NCI-H1105 treated with DMSO at 0.1 percent for 48 hours (cell line): ENCODE data around the gene MAGI3.
"Not testable (repeated sequence)": the region's sequence is repeated elsewhere in the genome, so short reads cannot be mapped to it uniquely, and the experiment has no call there.

Experiments
- DNase-seq: peaks from one replicate; lab custom pipeline; 2025; lab: John Stamatoyannopoulos, UW

The MAGI3 gene

GRCh38 chr1:113692824-113693431 is 302.6 kb downstream of the MAGI3 start:
- no peak for DNase-seq

- no peak for DNase-seq
These were observed 304.6 kb downstream of the MAGI3 start for GRCh38 chr1:113694910-113695309.

- no peak for DNase-seq
These were observed 311.1 kb downstream of the MAGI3 start for GRCh38 chr1:113701429-113701828.

GRCh38 chr1:113714606-113715269 is 324.4 kb downstream of the MAGI3 start:
- DNase-seq = no peak

GRCh38 chr1:113717506-113717905 is 327.2 kb downstream of the MAGI3 start:
- not testable (repeated sequence) for DNase-seq

- not testable (repeated sequence) for DNase-seq
These were observed 328.3 kb downstream of the MAGI3 start for GRCh38 chr1:113718621-113719020.

- DNase-seq = no peak
These were observed 330.7 kb downstream of the MAGI3 start for GRCh38 chr1:113721010-113721409.

GRCh38 chr1:113732802-113733201 is 342.5 kb downstream of the MAGI3 start:
- DNase-seq = no peak

- no peak for DNase-seq
These were observed 344.2 kb downstream of the MAGI3 start for GRCh38 chr1:113734357-113735055.
